Inflammatory macrophage treated with lipopolysaccharide for 1 hour (primary cell): ENCODE results near the gene EVPL.
"Not testable (repeated sequence)": the region's sequence is repeated elsewhere in the genome, so short reads cannot be mapped to it uniquely, and the experiment has no call there.

Experiments
- DNase-seq, 2 donors: peaks; one replicate each; pipeline ENCODE4 v3.0.0-alpha.2; 2020 to 2022

Gene EVPL

GRCh38 chr17:76048025-76048605 lies 21.0 kb upstream of the EVPL start:
- no peak for DNase-seq

- DNase-seq = no peak
These were observed 19.0 kb upstream of the EVPL start for GRCh38 chr17:76046064-76046463.

- not testable (repeated sequence) for DNase-seq
These were observed 17.4 kb upstream of the EVPL start for GRCh38 chr17:76044475-76045007.

- not testable (repeated sequence) for DNase-seq
These were observed 15.8 kb upstream of the EVPL start for GRCh38 chr17:76042868-76043267.

GRCh38 chr17:76040376-76040775 lies 13.3 kb upstream of the EVPL start:
- no peak for DNase-seq

GRCh38 chr17:76039121-76039520 lies 12.0 kb upstream of the EVPL start:
- no peak for DNase-seq

- DNase-seq = no peak
These were observed 10.9 kb upstream of the EVPL start for GRCh38 chr17:76038050-76038449.

GRCh38 chr17:76036497-76037261 lies 9.6 kb upstream of the EVPL start:
- DNase-seq = no peak

- DNase-seq = no peak
These were observed 7.6 kb upstream of the EVPL start for GRCh38 chr17:76034428-76035350.

- DNase-seq = no peak
These were observed 6.0 kb upstream of the EVPL start for GRCh38 chr17:76033139-76033538.

GRCh38 chr17:76032780-76033108 lies 5.6 kb upstream of the EVPL start:
- DNase-seq = no peak

GRCh38 chr17:76032073-76032779 lies 5.1 kb upstream of the EVPL start:
- DNase-seq = no peak

- DNase-seq = no peak
These were observed 370 bp downstream of the EVPL start for GRCh38 chr17:76026714-76027158.

- DNase-seq = no peak
These were observed 1.8 kb downstream of the EVPL start for GRCh38 chr17:76025294-76025693.

GRCh38 chr17:76024353-76024752 lies 2.8 kb downstream of the EVPL start:
- no peak for DNase-seq

GRCh38 chr17:76023900-76024237 lies 3.2 kb downstream of the EVPL start:
- no peak for DNase-seq

- no peak for DNase-seq
These were observed 3.9 kb downstream of the EVPL start for GRCh38 chr17:76022973-76023899.

GRCh38 chr17:76022285-76022684 lies 4.8 kb downstream of the EVPL start:
- DNase-seq = no peak

GRCh38 chr17:76019833-76020467 lies 7.2 kb downstream of the EVPL start:
- no peak for DNase-seq

- DNase-seq = no peak
These were observed 8.3 kb downstream of the EVPL start for GRCh38 chr17:76018801-76019200.

GRCh38 chr17:76018340-76018680 lies 8.8 kb downstream of the EVPL start:
- DNase-seq = no peak
